HG03135 (cell line): ENCODE measurements around the gene HNRNPCL1.
"Not testable (repeated sequence)": the region's sequence is repeated elsewhere in the genome, so short reads cannot be mapped to it uniquely, and the experiment has no call there.

ENCODE experiments used
- ATAC-seq: cut with Tn5 transposase; IDR thresholded peaks from one replicate; pipeline ENCODE4 v1.9.1; 2021; ENCODE audit warnings: mild to moderate bottlenecking, moderate library complexity; ENCODE audit not compliant: unreplicated experiment

The HNRNPCL1 gene

DNA sequence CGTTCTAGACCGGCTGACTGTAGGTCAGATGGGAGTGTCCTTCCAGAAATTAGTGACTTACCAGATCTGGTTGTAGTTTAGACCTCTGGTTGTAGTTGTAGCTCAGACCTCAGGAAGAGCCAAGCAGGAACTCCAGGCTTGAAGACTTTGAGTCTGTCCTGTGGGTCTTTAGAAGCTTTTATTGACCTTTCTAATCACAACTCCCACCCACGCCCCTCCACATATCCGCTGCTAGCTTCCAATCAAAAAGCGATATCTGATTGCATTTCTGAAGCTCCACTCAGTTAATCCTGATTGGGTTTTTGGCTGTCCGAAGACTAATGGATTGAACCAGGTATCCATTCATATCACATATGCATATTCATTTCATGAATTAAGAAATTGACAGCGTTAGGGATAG lies at the start of gene HNRNPCL1:
HNRNPCL1 (minus strand) TSS at position 101 of the 400 bp plus-strand sequence. CDS start 431 bp downstream, outside the sequence.
- not testable (repeated sequence) for ATAC-seq

DNA sequence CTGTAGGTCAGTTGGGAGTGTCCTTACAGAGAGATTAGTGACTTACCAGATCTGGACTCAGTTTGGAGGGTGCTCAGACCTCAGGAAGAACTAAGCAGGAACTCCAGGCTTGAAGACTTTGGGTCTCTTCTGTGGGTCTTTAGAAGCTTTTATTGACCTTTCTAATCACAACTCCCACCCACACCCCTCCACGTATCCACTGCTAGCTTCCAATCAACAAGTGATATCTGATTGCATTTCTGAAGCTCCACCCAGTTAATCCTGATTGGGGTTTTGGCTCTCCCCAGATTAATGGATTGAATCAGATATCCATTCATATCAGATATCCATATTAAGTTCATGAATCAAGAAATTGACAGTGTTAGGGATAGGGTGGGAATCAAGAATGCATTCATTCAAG lies 49.6 kb upstream of the HNRNPCL1 start, which contains the start of gene PRAMEF10:
PRAMEF10 (minus strand) TSS at position 101 of the 400 bp plus-strand sequence. CDS start 2,423 bp downstream, outside the sequence.
- ATAC-seq = not testable (repeated sequence)

DNA sequence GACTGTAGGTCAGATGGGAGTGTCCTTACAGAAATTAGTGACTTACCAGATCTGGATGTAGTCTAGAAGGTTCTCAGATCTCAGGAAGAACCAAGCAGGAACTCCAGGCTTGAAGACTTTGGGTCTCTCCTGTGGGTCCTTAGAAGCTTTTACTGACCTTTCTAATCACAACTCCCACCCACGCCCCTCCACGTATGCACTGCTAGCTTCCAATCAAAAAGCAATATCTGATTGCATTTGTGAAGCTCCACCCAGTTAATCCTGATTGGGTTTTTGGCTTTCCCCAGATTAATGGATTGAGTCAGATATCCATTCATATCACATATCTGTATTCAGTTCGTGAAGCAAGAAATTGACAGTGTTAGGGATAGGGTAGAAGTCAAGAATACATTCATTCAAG lies 37.6 kb upstream of the HNRNPCL1 start, which contains the start of gene PRAMEF4:
PRAMEF4 (minus strand) TSS at position 101 of the 400 bp plus-strand sequence. CDS start 2,807 bp downstream, outside the sequence.
- ATAC-seq = not testable (repeated sequence)

DNA sequence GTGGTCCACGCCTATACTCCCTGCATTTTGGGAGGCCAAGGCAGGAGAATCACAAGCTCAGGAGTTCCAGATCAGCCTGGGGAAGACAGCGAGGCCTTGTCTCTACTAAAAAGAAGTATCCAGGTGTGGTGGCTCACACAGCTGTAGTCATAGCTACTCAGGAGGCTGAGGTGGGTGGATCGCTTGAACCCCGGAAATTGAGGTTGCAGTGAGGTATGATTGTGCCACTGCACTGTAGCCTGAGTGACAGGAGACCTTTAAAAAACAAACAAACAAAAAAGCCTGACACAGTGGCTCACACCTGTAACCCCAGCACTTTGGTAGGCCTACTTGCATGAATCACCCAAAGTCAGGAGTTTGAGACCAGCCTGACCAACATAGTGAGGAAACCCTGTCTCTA lies 29.9 kb upstream of the HNRNPCL1 start:
- ATAC-seq = not testable (repeated sequence)

DNA sequence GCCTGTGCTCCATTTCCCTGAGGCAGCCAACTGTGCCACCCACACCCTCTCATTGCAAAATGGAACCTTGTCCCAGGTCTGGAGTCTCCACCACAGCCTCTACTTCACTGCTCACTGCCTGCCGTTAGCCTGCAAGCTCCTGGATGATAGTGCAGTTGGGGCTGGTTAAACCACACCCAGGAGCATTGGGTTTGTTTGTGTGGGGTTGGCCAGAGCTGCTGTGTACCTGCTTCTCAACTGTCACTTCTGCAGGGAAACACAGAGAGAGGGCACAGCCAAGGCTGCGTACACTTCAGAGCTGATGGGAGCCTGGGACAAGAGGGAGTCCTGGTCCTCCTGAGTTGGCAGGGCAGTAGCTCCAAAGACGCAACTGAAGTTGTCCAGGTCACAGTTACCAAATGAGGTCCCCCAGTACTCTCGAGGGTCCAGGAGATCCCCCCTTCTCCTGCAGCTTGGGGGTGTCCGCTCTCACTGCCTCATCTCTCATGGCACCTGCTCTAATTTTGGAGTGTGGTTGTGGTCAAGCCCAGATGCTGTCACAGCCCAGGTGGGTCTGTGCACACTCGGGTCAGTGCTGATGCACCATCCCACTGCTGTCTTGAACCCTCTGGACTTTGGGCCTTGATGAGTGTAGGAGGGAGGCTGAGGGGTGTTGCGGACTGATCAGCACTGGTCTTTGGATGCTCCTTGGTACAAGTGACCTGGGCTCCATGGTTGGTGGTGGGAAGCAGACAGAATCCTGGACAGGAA lies 14.8 kb upstream of the HNRNPCL1 start:
- ATAC-seq = not testable (repeated sequence)

DNA sequence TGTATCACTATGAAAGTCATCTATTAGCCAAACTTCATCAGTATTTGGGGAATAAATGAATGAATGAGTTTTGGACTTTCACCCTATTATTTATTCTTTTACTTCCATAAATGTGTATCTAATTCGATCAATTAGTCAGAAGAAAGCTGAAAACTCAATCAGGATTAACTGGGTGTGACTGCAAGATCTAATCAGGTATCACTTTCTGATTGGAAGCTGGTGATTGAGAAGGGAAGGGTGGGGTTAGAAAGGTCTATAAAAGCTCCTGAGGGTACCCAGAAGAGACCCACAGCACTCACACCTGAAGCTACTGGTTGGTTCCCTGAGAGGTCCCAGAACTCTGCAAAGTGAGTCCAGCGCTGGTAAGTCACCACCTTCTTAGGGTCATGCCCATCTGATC lies 8.3 kb upstream of the HNRNPCL1 start, which contains the start of gene PRAMEF2:
PRAMEF2 (plus strand) TSS at position 301 of the 400 bp plus-strand sequence. CDS start 1,924 bp downstream, outside the sequence.
- not testable (repeated sequence) for ATAC-seq

DNA sequence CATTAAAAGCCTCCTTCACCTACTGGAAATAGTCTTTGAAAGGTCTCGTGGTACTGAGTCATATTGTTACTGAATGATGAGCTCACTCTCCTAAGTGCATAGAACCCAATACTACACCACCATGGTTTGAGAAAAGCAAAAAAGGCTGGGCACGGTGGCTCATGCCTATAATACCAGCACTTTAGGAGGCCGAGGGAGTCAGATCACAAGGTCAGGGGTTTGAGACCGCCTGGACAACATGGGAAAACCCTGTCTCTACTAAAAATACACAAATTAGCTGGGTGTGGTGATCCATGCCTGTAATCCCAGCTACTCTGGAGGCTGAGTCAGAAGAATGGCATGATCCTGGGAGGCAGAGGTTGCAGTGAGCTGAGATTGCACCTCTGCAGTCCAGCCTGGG lies 3.3 kb upstream of the HNRNPCL1 start:
- ATAC-seq = no peak

DNA sequence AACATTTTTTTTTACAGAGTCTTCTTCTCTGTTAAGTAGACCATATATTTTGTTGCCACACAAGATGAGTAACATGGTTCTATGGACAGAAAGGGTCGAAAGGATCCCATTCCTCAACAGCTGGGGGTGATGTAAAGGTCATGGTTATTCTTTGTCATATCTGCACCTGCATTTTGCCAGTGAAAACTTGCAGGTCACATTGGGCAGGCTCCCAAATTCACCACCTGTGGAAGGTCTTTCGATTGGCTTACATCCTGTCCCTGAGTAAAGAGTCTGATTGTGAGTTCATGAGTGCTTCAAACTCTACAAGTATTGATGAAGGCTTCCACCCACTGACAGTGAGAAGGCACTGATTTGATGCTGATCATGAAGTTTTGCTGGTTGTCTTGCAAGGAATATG lies 15.3 kb downstream of the HNRNPCL1 start:
- not testable (repeated sequence) for ATAC-seq

DNA sequence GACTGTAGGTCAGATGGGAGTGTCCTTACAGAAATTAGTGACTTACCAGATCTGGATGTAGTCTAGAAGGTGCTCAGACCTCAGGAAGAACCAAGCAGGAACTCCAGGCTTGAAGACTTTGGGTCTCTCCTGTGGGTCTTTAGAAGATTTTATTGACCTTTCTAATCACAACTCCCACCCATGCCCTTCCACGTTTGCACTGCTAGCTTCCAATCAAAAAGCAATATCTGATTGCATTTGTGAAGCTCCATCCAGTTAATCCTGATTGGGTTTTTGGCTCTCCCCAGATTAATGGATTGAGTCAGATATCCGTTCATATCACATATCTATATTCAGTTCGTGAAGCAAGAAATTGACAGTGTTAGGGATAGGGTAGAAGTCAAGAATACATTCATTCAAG lies 17.2 kb downstream of the HNRNPCL1 start, which contains the start of gene PRAMEF11:
PRAMEF11 (minus strand) TSS at position 101 of the 400 bp plus-strand sequence. CDS start 2,621 bp downstream, outside the sequence.
- ATAC-seq = not testable (repeated sequence)

DNA sequence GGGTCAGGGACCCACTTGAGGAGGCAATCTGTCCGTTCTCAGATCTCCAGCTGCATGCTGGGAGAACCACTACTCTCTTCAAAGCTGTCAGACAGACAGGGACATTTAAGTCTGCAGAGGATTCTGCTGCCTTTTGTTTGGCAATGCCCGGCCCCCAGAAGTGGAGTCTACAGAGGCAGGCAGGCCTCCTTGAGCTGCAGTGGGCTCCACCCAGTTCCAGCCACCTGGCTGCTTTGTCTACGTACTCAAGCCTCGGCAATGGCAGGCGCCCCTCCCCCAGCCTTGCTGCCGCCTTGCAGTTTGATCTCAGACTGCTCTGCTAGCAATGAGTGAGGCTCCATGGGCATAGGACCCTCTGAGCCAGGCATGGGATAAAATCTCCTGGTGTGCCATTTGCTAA lies 29.5 kb downstream of the HNRNPCL1 start:
- ATAC-seq = not testable (repeated sequence)

DNA sequence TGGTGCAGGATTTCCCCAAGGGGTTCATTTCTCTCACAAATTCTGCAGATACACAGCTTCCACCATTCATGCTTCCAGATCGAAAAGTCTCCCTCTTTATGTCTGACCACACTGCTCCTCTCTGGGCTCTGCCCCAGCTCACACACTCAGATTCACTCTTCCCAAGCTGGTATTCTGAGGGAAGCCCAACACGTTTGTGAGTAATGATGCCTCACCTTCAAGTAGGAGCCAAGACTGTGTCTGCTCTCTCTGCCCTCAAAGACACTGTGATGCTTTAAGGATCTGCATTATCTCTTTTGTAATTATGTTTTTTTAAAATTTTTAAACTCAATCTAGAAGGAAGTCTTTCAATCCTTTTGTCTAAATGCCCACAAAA lies 37.1 kb downstream of the HNRNPCL1 start:
- ATAC-seq = no peak

DNA sequence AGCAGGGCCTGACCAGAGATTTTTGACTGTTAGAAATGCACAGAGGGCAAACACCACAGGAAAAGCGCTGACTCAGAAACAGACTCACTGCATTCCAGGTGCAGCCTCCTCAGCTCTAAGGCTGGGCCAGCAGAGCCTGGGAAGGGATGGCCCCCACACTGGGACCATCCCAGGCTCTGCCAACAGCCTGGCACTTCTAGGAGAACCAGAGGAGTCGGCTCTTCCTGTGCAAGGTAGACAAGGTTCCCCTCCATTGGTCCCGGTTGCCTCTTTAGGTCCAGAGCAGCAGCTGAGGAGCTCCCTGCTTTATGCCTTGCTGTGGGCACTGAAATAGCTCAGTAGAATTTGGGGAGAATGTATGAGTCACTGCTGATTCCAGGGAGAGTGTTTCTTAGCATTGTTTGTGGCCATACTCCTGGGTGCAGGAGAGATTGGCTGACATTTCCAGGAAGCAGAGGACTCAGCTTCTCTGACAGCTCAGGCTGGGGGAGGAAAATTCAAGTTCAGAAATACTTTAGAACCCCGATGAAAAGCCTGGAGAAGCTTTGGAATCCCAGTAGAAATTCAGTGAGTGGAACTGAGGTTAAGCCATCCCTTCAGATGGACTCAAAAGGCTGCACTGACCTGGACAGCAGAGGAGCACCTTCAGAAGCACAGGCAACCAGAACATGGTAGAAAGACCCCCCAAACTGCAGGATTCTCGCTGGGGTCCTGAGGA lies 37.7 kb downstream of the HNRNPCL1 start:
- no peak for ATAC-seq

DNA sequence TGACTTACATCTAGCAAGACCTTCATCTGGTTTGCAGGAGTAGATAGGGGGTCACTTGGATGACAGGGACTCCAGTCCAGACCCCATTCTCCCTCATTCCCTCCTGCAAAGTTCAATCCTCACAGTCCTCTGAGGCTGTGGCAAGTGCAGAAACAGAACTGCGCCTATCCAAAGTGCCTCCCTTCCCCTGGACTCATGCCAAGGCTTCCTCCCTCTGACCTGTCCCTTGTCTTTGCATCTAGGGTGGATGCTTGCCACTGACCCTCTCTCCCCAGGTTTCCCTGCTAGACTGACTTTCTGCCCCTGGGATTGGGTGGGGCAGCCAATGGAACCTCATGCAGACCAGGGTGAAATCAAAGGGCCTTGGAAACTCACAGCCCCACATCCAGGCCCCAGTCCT lies 38.6 kb downstream of the HNRNPCL1 start:
- ATAC-seq = no peak

DNA sequence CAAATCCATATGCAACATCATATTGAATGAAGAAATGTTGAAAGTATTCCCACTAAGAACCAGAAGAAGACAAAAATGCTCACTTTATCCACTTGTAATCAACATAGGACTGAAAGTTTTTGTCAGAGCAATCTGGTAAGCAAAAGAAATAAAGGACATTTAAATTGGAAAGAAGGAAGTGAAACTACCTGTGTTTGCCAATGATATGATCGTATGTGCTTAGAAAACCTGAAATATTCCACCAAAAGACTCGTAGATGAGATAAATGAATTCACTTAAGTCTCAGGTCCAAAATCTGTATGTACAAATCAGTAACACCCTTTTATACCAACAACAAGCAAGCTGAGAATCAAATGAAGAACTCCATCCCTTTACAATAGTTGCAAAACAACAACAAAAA lies 48.8 kb downstream of the HNRNPCL1 start:
- ATAC-seq = no peak

DNA sequence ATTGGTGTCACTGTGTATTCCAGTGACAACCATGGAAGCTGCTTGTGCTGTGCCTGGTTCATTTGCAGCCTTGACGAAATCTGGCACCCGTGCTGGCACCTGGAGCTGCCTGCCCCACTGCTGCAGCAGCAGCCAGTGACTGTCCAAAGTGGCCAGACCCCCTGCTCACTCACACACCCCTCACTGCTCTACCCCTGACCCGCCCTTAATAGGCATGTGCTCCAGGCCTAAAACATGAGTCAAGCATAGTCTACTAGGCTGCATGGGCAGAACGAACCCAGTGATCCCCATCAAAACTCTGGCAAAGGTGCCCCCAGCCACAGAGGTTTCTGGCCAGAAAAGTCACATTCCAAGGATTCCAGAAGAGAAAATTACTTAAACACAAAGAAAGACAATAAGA lies 49.6 kb downstream of the HNRNPCL1 start:
- no peak for ATAC-seq
